ENCODE results near the gene IER3. TPM values are rescaled to one million over a fixed set of nuclear protein-coding genes. Genes with fewer than 3 reads are reported as not detected.
A peak's percentile ranks its signal among the peaks of the same experiment; 100 is the strongest.

IER3 gene, protein sequence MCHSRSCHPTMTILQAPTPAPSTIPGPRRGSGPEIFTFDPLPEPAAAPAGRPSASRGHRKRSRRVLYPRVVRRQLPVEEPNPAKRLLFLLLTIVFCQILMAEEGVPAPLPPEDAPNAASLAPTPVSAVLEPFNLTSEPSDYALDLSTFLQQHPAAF
- polyA plus RNA-seq (2011; rRNA removed) (43.7 and 51.7 TPM in 2 replicates), polyA minus RNA-seq (2011; rRNA and poly(A)+ RNA removed) (24.5 and 28.3 TPM in 2 replicates)

DNA sequence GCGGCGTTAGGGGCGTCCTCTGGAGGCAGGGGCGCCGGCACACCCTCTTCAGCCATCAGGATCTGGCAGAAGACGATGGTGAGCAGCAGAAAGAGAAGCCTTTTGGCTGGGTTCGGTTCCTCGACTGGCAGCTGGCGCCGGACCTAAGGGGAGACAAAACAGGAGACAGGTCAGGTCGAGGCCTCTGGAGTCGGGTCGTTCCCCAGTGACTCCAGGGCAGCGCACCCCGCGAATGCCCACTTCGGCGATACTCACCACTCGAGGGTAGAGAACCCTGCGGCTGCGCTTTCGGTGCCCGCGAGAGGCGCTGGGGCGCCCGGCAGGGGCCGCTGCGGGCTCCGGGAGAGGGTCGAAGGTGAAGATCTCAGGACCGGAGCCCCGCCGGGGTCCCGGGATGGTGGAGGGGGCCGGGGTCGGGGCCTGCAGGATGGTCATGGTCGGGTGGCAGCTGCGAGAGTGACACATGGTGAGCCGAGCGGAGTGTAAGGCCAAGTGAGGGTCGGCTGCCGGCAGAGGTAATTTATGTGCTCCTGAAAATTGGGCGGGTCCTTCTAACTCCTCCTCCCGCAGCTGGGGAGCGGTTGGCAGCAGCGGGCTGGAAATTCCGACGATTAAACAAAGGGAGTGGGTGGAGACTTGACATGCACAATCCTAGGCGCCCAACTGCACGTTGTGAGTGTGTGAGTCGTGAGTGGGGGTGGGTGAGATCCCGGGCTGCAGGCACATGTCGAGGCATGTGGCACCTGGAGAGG is at the start of gene IER3:
IER3 (minus strand) TSS at position 494 of the 752 bp plus-strand sequence; CDS start at position 465, 29 bp downstream.
- DNase-seq (ENCODE audit: low read depth): peak; percentile 64
- peak; percentile 81 for TF ChIP-seq CTCF (IDR thresholded peaks at IDR 0.05; ENCODE audit: insufficient read depth, low read depth, low read length)
- Histone ChIP-seq H3K27me3 (ENCODE audit: control insufficient read depth, insufficient read depth, low read length) (no peaks in the 10 kb centered on the region), H3K4me3 (ENCODE audit: low read depth, low read length) (peak within 1 kb of the TSS; percentile 65), H3K36me3 (ENCODE audit: control insufficient read depth, insufficient read depth, low read length) (peaks cover 16% of the 10 kb centered on the region)
- POLR2A ChIA-PET: interaction anchor here (0.6 to 1.4 kb wide), 3 partner anchors 8 to 92 kb away, joined by 3 to 6 read pairs (median 3); no protein-coding TSS in a partner anchor
- CTCF ChIA-PET: interaction anchor here (0.6 to 3.0 kb wide), 14 partner anchors 16 to 854 kb away, joined by 3 to 16 read pairs (median 4); partner anchors contain the start of gene MDC1

- POLR2A ChIA-PET: no interaction called here
- no peak for TF ChIP-seq CTCF (IDR thresholded peaks at IDR 0.05; ENCODE audit: insufficient read depth, low read depth, low read length)
- no peaks in the 10 kb centered on the region for H3K36me3 ChIP-seq (ENCODE audit: control insufficient read depth, insufficient read depth, low read length)
- CTCF ChIA-PET: interaction anchor here (0.6 to 0.7 kb wide), 2 partner anchors 28 to 41 kb away, joined by 3 read pairs; no protein-coding TSS in a partner anchor
- no peaks in the 10 kb centered on the region for H3K27me3 ChIP-seq (ENCODE audit: control insufficient read depth, insufficient read depth, low read length)
- no peak overlapping the region for H3K4me3 ChIP-seq (ENCODE audit: low read depth, low read length)
- DNase-seq (ENCODE audit: low read depth): no peak
These were observed 49.3 kb upstream of the IER3 start for GRCh38 chr6:30793521-30794194.

- no peaks in the 10 kb centered on the region for H3K36me3 ChIP-seq (ENCODE audit: control insufficient read depth, insufficient read depth, low read length)
- POLR2A ChIA-PET: no interaction called here
- TF ChIP-seq CTCF (IDR thresholded peaks at IDR 0.05; ENCODE audit: insufficient read depth, low read depth, low read length): no peak
- CTCF ChIA-PET: interaction anchor here (0.6 kb wide), 1 partner anchor 68 kb away, joined by 3 read pairs; no protein-coding TSS in a partner anchor
- DNase-seq (ENCODE audit: low read depth): no peak
- no peaks in the 10 kb centered on the region for H3K27me3 ChIP-seq (ENCODE audit: control insufficient read depth, insufficient read depth, low read length)
- no peak overlapping the region for H3K4me3 ChIP-seq (ENCODE audit: low read depth, low read length)
These were observed 48.4 kb upstream of the IER3 start for GRCh38 chr6:30792786-30793185.

- CTCF ChIA-PET: interaction anchor here (1.4 kb wide), 1 partner anchor 11 kb away, joined by 5 read pairs; no protein-coding TSS in a partner anchor
- Histone ChIP-seq H3K4me3 (ENCODE audit: low read depth, low read length) (no peak overlapping the region), H3K27me3 (ENCODE audit: control insufficient read depth, insufficient read depth, low read length) (no peaks in the 10 kb centered on the region), H3K36me3 (ENCODE audit: control insufficient read depth, insufficient read depth, low read length) (no peaks in the 10 kb centered on the region)
- no peak for DNase-seq (ENCODE audit: low read depth)
- POLR2A ChIA-PET: no interaction called here
- TF ChIP-seq CTCF (IDR thresholded peaks at IDR 0.05; ENCODE audit: insufficient read depth, low read depth, low read length): no peak
These were observed 46.5 kb upstream of the IER3 start for GRCh38 chr6:30790724-30791383.
